Measurements from ENCODE around the gene GPNMB.
"Not testable (repeated sequence)": the region's sequence is repeated elsewhere in the genome, so short reads cannot be mapped to it uniquely, and the experiment has no call there.

Gene GPNMB

DNA sequence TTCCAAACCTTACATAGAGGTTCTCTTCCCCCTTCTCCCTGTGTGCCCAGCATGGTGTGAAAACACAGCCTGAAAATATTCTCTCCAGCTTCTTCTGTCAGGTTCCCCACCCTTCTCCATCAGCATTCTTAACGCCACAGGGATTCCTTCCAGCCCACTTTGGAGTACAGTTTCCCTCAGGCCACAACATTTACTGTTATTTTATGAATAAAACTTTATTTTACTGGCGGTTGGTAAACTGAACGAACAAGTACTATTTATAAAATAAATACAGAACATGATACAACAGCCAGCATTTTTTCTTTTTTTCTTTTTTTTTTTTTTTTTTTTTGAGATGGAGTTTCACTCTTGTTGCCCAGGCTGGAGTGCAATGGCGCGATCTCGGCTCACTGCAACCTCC, 31.6 kb upstream of the GPNMB start:
- Mint-ChIP-seq H3K36me3 (no peaks in the 10 kb centered on the region), H3K27me3 (peaks cover 15% of the 10 kb centered on the region), H3K4me3 (no peak overlapping the region), H3K9me3 (no peaks in the 10 kb centered on the region), H3K27ac (no peak overlapping the region), H3K4me1 (no peaks in the 10 kb centered on the region)
- ATAC-seq (ENCODE audit: low read depth) (no peak), DNase-seq (ENCODE audit: low spot score in 2 of 2) (no peak)

DNA sequence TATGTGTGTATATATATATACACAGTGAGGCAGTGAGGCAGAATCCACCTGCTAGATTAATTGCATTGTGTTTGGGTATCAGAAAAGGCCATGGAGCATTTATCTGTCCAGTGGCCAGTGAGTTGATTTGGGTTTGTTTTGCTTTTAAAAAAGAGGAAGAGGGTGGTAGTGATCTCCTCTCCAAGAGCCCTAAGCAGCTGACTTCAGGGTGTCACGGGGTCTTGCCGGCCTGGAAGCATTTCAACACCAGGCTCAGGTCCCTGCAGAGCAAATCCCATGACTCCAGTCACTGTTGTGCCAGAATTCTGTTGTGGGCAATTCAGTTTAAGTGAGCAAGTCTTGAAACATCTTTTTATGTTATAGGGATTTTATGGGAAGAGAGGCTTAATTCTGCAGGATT, 30.6 kb upstream of the GPNMB start:
- Mint-ChIP-seq H3K4me3 (no peak overlapping the region), H3K27ac (no peak overlapping the region), H3K36me3 (no peaks in the 10 kb centered on the region), H3K9me3 (no peaks in the 10 kb centered on the region), H3K27me3 (peaks cover 15% of the 10 kb centered on the region), H3K4me1 (no peaks in the 10 kb centered on the region)
- ATAC-seq (ENCODE audit: low read depth) (no peak), DNase-seq (ENCODE audit: low spot score in 2 of 2) (no peak)

- Mint-ChIP-seq H3K9me3 (no peaks in the 10 kb centered on the region), H3K27me3 (peaks cover 12% of the 10 kb centered on the region), H3K27ac (no peak overlapping the region), H3K36me3 (no peaks in the 10 kb centered on the region), H3K4me1 (no peaks in the 10 kb centered on the region), H3K4me3 (no peak overlapping the region)
- ATAC-seq (ENCODE audit: low read depth) (no peak), DNase-seq (ENCODE audit: low spot score in 2 of 2) (no peak)
Observed at GRCh38 chr7:23218196-23218595, 28.4 kb upstream of the GPNMB start.

GRCh38 chr7:23220690-23221305, 25.8 kb upstream of the GPNMB start:
- DNase-seq (ENCODE audit: low spot score in 2 of 2) (no peak), ATAC-seq (ENCODE audit: low read depth) (no peak)
- H3K27ac Mint-ChIP-seq, result no peak overlapping the region
- no peaks in the 10 kb centered on the region for H3K9me3 Mint-ChIP-seq
- no peaks in the 10 kb centered on the region for H3K36me3 Mint-ChIP-seq
- H3K27me3 Mint-ChIP-seq, result peaks cover 10% of the 10 kb centered on the region
- peaks cover 5% of the 10 kb centered on the region for H3K4me1 Mint-ChIP-seq
- no peak overlapping the region for H3K4me3 Mint-ChIP-seq

DNA sequence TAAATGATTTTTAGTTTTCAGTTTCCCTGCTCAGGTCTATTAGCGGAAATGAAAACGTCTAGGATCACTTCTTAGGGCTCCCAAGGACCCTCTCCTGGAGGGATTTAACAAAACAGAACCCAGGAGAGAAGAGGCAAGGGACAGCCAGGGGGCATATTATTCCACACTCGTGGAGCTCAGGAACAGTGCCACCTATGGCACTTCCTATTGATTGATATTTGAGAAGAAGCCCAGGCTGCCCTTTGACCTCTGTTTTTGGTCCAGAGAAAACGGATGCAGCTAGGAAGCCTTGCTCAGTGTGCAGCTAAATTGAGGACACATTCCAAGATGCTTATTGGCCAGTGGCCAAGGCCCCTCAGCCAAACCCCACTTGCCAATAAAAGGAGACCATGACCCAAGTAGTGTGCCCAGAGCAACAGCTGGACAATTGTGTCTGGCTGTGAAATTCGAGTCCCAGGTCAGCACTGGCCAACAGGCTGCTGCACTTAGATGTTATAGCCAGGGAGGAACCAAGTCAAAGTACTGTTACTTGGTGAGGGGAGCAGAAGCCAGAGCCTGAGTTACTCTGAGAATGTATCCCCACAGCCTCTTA, 24.0 kb upstream of the GPNMB start:
- H3K36me3 Mint-ChIP-seq, result no peaks in the 10 kb centered on the region
- peaks cover 9% of the 10 kb centered on the region for H3K27me3 Mint-ChIP-seq
- no peak overlapping the region for H3K27ac Mint-ChIP-seq
- no peak for ATAC-seq (ENCODE audit: low read depth)
- no peaks in the 10 kb centered on the region for H3K9me3 Mint-ChIP-seq
- no peak for DNase-seq (ENCODE audit: low spot score in 2 of 2)
- no peak overlapping the region for H3K4me3 Mint-ChIP-seq
- H3K4me1 Mint-ChIP-seq, result peaks cover 5% of the 10 kb centered on the region

DNA sequence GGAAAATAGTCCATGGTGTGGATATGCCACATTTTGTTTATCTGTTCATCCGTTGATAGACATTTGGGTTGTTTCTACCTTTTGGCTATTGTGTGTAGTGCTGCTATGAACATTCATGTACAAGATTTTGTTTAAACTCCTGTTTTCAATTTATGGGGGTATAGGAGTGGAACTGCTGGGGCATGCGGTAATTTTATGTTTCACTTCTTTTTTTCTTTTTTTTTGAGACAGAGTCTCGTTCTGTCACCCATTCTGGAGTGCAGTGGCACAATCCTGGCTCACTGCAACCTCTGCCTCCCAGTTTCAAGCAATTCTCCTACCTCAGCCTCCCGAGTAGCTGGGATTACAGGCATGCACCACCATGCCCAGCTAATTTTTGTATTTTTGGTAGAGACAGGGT, 22.2 kb upstream of the GPNMB start:
- H3K36me3 Mint-ChIP-seq; DNase-seq (ENCODE audit: low spot score in 2 of 2); H3K4me3 Mint-ChIP-seq; H3K9me3 Mint-ChIP-seq; H3K4me1 Mint-ChIP-seq; H3K27ac Mint-ChIP-seq; H3K27me3 Mint-ChIP-seq: not testable (repeated sequence)
- peak; percentile 27 for ATAC-seq (ENCODE audit: low read depth)

DNA sequence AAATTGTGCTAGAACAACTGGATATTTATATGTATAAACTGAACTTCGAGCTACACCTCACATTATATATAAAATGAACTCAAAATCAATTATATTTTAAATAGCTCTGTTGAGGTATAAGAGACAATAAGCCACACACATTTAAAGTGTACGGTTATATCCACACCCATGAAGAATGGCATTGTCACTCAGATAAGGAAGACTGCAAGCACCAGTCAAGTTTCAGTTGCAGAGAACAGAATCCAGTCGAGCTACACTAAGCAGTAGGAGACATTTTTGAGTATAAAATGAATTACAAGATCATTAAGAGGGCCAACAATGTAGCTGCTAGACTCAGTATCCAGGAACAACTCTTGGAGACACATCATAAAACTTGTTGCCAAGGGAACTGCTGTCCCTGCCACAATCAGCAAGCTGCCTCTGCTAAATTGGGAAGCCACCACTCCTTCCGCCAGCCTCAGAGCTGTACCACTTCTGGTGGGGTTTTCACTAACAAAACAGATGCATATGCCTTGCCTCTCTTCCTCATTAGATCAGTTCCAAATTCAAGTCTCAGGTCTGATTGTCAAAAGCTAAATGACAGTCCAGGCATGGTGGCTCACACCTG, 19.6 kb upstream of the GPNMB start:
- Mint-ChIP-seq H3K36me3 (peaks cover 4% of the 10 kb centered on the region), H3K27ac (no peak overlapping the region), H3K4me1 (peaks cover 5% of the 10 kb centered on the region), H3K4me3 (no peak overlapping the region), H3K27me3 (peaks cover 8% of the 10 kb centered on the region), H3K9me3 (peaks cover 4% of the 10 kb centered on the region)
- DNase-seq (ENCODE audit: low spot score in 2 of 2), result no peak
- ATAC-seq (ENCODE audit: low read depth), result no peak

DNA sequence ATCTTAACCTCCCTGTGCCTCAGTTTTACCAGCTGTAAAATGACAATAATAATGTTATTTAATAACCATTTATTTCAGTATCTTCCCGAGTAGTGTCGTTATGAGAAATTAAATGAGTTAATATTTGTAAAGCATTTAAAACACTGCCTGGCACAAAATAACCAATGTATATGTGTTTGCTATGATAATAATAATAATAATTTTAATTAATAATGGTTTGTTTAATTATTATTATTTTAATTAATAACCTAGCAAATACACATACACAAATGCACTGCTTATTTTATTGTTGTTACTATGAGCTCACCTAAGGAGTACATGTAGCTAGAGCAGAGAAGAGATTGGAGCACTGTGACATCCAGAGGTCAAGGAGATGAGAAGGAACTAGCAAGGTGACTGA, 18.2 kb upstream of the GPNMB start:
- peaks cover 7% of the 10 kb centered on the region for H3K4me1 Mint-ChIP-seq
- peaks cover 8% of the 10 kb centered on the region for H3K27me3 Mint-ChIP-seq
- H3K36me3 Mint-ChIP-seq, result peaks cover 4% of the 10 kb centered on the region
- no peak overlapping the region for H3K27ac Mint-ChIP-seq
- DNase-seq (ENCODE audit: low spot score in 2 of 2) (no peak), ATAC-seq (ENCODE audit: low read depth) (no peak)
- H3K4me3 Mint-ChIP-seq, result no peak overlapping the region
- peaks cover 4% of the 10 kb centered on the region for H3K9me3 Mint-ChIP-seq

DNA sequence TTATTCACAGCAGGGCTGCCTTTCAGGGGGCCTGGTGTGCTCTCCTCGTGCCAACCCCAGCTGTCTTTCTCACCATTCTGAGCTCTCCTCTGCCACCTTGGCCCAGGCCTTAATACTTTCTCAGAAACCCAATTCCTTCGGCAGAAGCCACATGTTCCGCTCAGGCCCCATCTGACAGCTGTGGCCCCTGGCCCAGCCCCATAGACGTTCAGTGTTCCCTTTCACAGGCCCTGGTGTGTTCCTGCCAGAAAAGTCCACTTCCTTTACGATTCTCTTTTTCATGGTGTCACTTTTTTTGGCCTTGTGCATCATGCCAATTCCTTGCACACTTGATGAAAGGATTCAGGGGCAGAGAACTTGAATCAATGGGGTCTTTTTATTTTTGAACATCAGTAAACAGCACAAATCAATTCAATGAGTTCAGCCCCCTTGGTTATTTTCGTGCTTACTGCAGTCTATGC, 15.9 kb upstream of the GPNMB start:
- Mint-ChIP-seq H3K4me1 (peaks cover 7% of the 10 kb centered on the region), H3K9me3 (peaks cover 4% of the 10 kb centered on the region), H3K27me3 (peaks cover 4% of the 10 kb centered on the region), H3K36me3 (peaks cover 4% of the 10 kb centered on the region), H3K4me3 (no peak overlapping the region), H3K27ac (no peak overlapping the region)
- DNase-seq (ENCODE audit: low spot score in 2 of 2) (no peak), ATAC-seq (ENCODE audit: low read depth) (no peak)

- Mint-ChIP-seq H3K36me3 (peaks cover 4% of the 10 kb centered on the region), H3K9me3 (peaks cover 4% of the 10 kb centered on the region), H3K27me3 (peaks cover 3% of the 10 kb centered on the region), H3K27ac (no peak overlapping the region), H3K4me1 (peaks cover 7% of the 10 kb centered on the region), H3K4me3 (no peak overlapping the region)
- DNase-seq (ENCODE audit: low spot score in 2 of 2), result no peak
- no peak for ATAC-seq (ENCODE audit: low read depth)
Observed at GRCh38 chr7:23232966-23233365, 13.6 kb upstream of the GPNMB start.

- Mint-ChIP-seq H3K9me3 (no peaks in the 10 kb centered on the region), H3K4me3 (peak overlapping the region; percentile 73), H3K27ac (peak overlapping the region; percentile 63), H3K36me3 (no peaks in the 10 kb centered on the region), H3K4me1 (peaks cover 7% of the 10 kb centered on the region), H3K27me3 (peaks cover under 1% of the 10 kb centered on the region)
- DNase-seq (ENCODE audit: low spot score in 2 of 2), result no peak
- peak; percentile 77 for ATAC-seq (ENCODE audit: low read depth)
Observed at GRCh38 chr7:23234569-23235296, 11.8 kb upstream of the GPNMB start.

DNA sequence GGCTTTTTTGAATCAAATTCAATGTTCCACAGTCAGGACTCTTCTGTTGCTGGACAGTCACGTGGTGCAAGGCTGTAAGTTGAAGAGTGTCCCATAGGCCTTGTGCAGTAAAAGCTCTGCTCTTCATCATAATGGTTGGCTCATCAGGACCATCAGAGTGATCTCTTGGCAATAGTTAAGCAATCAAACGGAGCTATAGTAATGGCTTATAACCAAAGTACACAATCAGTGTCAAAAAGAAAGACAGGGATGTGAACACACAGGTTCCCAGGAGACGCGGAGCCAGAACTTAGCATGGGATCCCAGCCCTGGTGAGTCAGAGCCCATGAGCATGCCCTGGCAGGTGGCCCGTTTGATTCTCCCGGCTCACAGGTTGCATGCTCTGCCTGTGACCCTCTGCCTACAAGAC, 10.8 kb upstream of the GPNMB start:
- H3K36me3 Mint-ChIP-seq, result no peaks in the 10 kb centered on the region
- H3K9me3 Mint-ChIP-seq, result no peaks in the 10 kb centered on the region
- ATAC-seq (ENCODE audit: low read depth), result no peak
- no peak overlapping the region for H3K27ac Mint-ChIP-seq
- H3K4me1 Mint-ChIP-seq, result peaks cover 7% of the 10 kb centered on the region
- peaks cover 2% of the 10 kb centered on the region for H3K27me3 Mint-ChIP-seq
- no peak overlapping the region for H3K4me3 Mint-ChIP-seq
- no peak for DNase-seq (ENCODE audit: low spot score in 2 of 2)

DNA sequence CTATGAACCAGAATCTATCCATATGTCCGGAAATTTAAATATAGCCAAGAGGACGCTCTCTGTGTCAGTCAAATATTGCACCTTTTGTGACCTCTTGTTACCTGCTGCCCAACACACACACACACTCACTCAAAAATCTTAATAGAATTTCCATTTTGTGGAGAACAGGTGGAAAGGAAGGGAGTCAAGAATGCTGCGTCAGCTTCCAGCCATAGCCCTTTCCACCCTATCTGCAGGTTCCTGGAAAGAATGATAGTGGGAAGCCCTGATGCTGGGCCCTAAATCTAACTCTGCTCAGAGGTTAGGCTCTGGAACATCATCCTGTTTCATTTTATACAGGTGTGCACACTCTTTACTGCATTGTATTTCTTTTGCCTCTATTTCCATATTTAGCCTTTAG, 9.6 kb upstream of the GPNMB start:
- H3K9me3 Mint-ChIP-seq, result no peaks in the 10 kb centered on the region
- H3K4me1 Mint-ChIP-seq, result peaks cover 7% of the 10 kb centered on the region
- no peaks in the 10 kb centered on the region for H3K36me3 Mint-ChIP-seq
- ATAC-seq (ENCODE audit: low read depth) (no peak), DNase-seq (ENCODE audit: low spot score in 2 of 2) (no peak)
- no peak overlapping the region for H3K4me3 Mint-ChIP-seq
- no peak overlapping the region for H3K27ac Mint-ChIP-seq
- peaks cover 2% of the 10 kb centered on the region for H3K27me3 Mint-ChIP-seq

- no peak overlapping the region for H3K4me3 Mint-ChIP-seq
- peaks cover 2% of the 10 kb centered on the region for H3K27me3 Mint-ChIP-seq
- DNase-seq (ENCODE audit: low spot score in 2 of 2) (no peak), ATAC-seq (ENCODE audit: low read depth) (no peak)
- no peaks in the 10 kb centered on the region for H3K9me3 Mint-ChIP-seq
- H3K4me1 Mint-ChIP-seq, result peaks cover 4% of the 10 kb centered on the region
- H3K36me3 Mint-ChIP-seq, result peaks cover under 1% of the 10 kb centered on the region
- no peak overlapping the region for H3K27ac Mint-ChIP-seq
Observed at GRCh38 chr7:23238983-23239652, 7.5 kb upstream of the GPNMB start.
